Fibroblast of skin of left biceps (primary cell): ENCODE results near the gene KRTAP10-6.
"Not testable (repeated sequence)": the region's sequence is repeated elsewhere in the genome, so short reads cannot be mapped to it uniquely, and the experiment has no call there.

Source experiments
- DNase-seq, 2 experiments: peaks; one replicate each; pipeline ENCODE4 v3.0.0-alpha.2; 2013; ENCODE audit warnings: low read depth in 2 of 2

The KRTAP10-6 gene

GRCh38 chr21:44592446-44593311, at the start of gene KRTAP10-6:
KRTAP10-6 (minus strand) TSS chr21:44592505; CDS start chr21:44592484, 21 bp downstream.
- DNase-seq, result no peak

DNA sequence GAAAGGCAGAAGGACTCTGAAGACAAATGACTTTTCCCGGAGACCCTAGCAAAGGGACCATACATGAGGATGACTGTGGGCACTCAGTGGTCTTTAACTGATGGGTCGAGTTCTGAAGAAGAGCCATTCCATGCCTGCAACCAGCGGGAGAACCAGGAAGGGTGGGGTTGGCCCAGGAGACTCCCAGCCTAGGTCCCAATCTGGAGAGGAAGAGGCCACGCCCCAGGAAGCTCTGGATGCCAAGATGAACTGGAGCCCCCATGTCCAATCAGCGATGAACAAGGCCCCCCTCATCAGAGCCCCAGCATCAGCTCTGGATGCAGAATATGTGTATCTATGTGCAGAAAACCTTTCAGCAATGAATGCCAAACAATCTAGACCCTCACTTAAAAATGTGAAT, 48.5 kb upstream of the KRTAP10-6 start:
- DNase-seq, result no peak

DNA sequence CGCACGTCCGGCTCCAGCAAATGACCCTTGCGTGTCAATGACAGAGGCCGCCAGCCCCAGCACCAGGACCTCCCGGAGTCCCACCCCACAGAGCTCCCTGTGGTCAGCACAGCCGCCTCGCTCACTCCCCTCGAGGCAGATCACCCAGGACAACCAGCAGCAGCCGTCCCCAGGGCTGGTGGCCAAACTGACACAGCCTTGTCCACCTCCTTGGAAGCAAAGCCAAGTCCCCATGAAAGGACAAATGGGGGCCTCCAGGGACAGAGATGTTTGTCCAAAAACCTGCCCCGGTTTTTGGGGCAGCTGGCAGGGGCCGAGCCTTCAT, 47.0 kb upstream of the KRTAP10-6 start:
- DNase-seq, result no peak

- not testable (repeated sequence) for DNase-seq
These were observed 46.4 kb upstream of the KRTAP10-6 start for GRCh38 chr21:44638506-44639330.

GRCh38 chr21:44637851-44638348, 45.6 kb upstream of the KRTAP10-6 start:
- not testable (repeated sequence) for DNase-seq

DNA sequence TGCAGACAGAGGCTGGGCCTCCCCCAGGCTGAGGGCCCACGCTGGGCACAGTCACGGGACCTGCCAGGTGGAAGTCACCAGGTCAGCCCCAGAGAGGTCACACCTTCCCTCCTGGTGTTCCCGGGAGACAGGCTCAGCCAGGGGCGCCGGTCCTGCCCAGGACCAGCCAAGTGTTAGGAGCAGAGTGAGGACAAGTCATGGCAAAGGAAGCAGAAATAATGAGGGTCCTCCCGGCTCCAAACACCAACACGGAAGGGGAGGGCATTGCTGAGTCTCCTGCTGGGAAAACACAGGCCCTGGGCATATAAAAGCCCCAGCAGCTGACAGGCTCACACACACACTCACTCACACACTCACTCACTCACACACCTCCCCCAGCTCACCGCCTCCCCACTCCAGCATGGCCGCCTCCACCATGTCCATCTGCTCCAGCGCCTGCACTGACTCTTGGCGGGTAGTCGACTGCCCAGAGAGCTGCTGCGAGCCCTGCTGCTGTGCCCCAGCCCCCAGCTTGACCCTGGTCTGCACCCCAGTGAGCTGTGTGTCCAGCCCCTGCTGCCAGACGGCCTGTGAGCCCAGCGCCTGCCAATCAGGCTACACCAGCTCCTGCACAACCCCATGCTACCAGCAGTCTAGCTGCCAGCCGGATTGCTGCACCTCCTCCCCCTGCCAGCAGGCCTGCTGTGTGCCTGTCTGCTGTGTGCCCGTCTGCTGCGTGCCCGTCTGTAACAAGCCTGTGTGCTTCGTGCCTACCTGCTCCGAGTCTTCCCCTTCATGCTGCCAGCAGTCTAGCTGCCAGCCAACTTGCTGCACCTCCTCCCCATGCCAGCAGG, 44.9 kb upstream of the KRTAP10-6 start, which contains the start of gene KRTAP10-10:
KRTAP10-10 (plus strand) TSS at position 339 of the 833 bp plus-strand sequence; CDS start at position 401, 62 bp downstream.
- no peak for DNase-seq

DNA sequence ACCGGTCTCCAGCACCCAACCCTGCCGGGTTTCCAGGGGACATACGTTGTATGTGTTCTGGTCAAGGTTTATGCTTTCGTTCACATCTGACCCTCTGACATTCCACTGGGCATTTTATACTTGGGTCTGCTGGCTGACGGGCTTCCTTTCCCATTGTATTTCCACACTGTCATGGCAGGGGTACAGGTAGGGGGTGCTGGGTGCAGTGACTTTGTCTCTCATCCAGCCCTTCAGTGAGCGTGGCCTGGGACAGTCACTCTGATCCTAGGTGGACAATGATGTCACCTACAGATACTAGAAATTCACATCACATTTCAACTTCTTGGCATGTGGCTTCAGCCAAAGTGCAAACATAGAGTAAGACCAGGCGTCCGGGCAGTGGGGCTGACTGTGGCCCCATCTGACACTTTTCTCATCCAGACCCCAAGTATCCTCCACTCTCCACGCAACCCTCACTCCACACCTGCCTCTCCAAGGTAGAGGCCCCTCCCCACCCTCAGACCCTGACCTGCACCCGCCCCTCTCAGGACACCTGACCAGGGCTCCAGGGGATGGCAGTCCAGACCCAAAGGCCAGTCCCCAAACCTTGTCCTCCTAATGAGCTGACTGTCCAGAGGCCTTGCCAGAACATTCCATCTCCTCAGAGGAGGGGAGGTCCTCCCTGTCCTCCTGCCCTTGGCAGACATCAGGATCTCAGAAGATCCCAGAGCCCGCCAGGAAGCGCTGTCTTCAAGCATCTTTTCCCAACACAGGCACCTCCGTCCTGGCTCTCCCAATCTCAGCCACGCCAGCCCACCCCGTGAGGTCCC, 44.1 kb upstream of the KRTAP10-6 start:
- DNase-seq, result no peak

GRCh38 chr21:44632067-44632466, 39.8 kb upstream of the KRTAP10-6 start:
- no peak for DNase-seq

GRCh38 chr21:44630440-44630839, 38.1 kb upstream of the KRTAP10-6 start:
- DNase-seq, result no peak

GRCh38 chr21:44628707-44629391, 36.5 kb upstream of the KRTAP10-6 start:
- no peak for DNase-seq

DNA sequence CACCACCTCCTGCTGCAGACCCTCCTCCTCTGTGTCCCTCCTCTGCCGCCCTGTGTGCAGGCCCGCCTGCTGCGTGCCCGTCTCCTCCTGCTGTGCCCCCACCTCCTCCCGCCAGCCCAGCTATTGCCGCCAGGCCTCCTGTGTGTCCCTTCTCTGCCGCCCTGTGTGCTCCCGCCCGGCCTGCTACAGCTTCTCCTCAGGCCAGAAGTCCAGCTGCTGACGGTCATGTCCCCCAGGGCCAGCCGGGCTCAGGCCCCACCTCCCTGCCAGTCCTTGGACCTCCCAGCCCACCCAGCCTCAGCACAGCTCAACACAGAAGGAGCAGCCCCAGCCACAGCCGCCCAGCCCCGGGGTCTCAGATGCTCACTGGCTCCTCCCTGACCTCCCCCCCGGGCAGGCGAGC, 35.5 kb upstream of the KRTAP10-6 start:
- not testable (repeated sequence) for DNase-seq

DNA sequence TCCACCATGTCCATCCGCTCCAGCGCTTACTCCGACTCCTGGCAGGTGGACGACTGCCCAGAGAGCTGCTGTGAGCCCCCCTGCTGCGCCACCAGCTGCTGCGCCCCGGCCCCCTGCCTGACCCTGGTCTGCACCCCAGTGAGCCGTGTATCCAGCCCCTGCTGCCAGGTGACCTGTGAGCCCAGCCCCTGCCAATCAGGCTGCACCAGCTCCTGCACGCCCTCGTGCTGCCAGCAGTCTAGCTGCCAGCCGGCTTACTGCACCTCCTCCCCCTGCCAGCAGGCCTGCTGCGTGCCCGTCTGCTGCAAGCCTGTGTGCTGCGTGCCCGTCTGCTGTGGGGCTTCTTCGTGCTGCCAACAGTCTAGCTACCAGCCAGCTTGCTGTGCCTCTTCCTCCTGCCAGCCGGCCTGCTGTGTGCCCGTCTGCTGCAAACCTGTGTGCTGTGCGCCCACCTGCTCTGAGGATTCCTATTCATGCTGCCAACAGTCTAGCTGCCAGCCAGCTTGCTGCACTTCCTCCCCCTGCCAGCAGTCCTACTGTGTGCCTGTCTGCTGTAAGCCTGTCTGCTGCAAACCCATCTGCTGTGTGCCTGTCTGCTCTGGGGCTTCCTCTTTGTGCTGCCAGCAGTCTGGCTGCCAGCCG, 35.0 kb upstream of the KRTAP10-6 start:
- not testable (repeated sequence) for DNase-seq

- no peak for DNase-seq
These were observed 34.4 kb upstream of the KRTAP10-6 start, which contains the start of gene KRTAP10-9 for GRCh38 chr21:44626673-44627143. KRTAP10-9 (plus strand) TSS chr21:44627093; CDS start chr21:44627172, 79 bp downstream.

DNA sequence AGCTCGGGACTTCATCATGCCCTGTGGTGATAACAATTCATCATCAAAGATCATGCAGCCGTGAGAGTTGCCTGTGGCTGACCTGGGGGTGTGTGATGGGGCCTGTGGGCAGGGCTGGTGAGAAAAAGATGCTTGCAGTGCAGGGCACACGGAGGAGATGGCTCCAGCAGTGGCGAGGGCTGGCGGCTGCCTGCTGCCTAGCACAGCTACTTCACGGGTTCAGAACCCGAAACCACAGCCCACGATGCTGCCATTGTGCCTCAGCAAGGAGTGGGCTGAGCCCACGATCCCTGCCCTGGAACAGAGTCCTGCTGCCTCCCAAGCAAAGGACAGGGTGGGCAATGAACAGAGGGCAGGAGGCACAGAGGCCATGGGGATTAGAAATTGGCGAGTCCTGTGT, 34.0 kb upstream of the KRTAP10-6 start:
- no peak for DNase-seq

GRCh38 chr21:44625756-44626155, 33.5 kb upstream of the KRTAP10-6 start:
- no peak for DNase-seq

DNA sequence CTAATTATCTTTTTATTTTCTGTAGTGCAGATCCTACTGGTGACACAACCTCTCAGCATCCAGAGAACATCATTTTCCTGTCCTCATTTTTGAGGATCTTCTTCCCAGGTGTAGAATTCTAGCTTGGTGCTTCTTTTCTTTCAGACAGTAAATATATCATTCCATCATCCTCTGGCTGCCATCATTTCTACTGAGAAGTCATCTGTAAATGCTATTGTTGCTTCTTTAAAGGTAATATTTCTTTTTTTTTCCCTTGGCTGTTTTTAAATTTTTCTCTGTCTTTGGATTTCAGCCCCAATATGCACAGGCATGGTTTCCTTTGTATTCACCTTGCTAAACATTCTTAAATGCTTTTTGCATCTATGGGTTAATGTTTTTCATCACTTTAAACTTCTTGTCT, 31.3 kb upstream of the KRTAP10-6 start:
- no peak for DNase-seq

DNA sequence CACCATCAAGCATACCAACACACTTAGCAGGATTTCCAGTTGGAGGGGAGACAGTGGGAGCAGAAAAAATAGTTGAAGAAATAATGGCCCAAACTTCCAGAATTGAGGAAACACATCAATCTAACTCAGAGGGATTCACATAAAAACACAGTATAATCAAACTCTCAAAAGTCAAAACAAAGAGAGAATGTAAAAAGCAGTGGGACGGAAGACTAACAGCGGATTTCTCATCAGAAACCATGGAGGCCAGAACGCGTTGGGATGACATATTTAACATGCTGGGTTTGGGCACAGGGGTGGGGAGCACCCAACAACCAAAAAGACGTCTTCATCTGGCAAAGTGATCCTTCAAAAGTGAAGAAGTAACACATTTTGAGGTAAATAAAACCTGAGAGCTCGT, 27.6 kb upstream of the KRTAP10-6 start:
- DNase-seq, result no peak

GRCh38 chr21:44618909-44619308, 26.6 kb upstream of the KRTAP10-6 start:
- no peak for DNase-seq

DNA sequence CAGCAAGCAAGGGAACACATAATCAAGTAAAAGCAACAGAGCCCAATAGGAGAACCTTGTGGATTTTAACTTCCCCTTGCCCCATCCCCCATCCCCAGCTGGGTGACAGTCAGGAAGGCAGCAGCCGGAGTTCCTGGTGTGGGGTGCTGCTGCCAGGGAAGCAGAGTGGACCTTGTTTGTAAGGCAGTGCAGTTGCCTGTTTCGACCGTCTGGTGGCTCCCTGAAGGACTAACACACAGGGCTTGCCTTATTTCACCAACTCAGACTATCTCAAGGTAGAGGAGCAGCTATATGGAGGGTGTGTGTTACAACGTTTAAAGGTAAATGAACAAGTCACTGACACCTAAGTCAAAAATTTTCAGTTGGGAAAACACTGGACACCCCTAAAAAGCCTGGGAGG, 26.2 kb upstream of the KRTAP10-6 start:
- no peak for DNase-seq
